GM18511 (cell line): ENCODE results near the gene SHISAL1.

Experiments used
- ATAC-seq: cut with Tn5 transposase; IDR thresholded peaks from one replicate; pipeline ENCODE4 v1.9.1; 2021; ENCODE audit warnings: mild to moderate bottlenecking, moderate library complexity; ENCODE audit not compliant: unreplicated experiment

SHISAL1 gene

GRCh38 chr22:44281768-44282637 lies 30.7 kb downstream of the SHISAL1 start:
- no peak for ATAC-seq

GRCh38 chr22:44280665-44281188 lies 32.0 kb downstream of the SHISAL1 start:
- no peak for ATAC-seq

- ATAC-seq: no peak
Observed at GRCh38 chr22:44279069-44279360, 33.7 kb downstream of the SHISAL1 start.

GRCh38 chr22:44278243-44279068 lies 34.3 kb downstream of the SHISAL1 start:
- ATAC-seq: no peak

- no peak for ATAC-seq
Observed at GRCh38 chr22:44277386-44278135, 35.2 kb downstream of the SHISAL1 start.

GRCh38 chr22:44276706-44277356 lies 35.9 kb downstream of the SHISAL1 start:
- ATAC-seq: no peak

- no peak for ATAC-seq
Observed at GRCh38 chr22:44276041-44276440, 36.7 kb downstream of the SHISAL1 start.

- ATAC-seq: no peak
Observed at GRCh38 chr22:44275631-44275995, 37.1 kb downstream of the SHISAL1 start.

- ATAC-seq: no peak
Observed at GRCh38 chr22:44274918-44275630, 37.7 kb downstream of the SHISAL1 start.

GRCh38 chr22:44273175-44273574 lies 39.6 kb downstream of the SHISAL1 start:
- ATAC-seq: no peak

GRCh38 chr22:44272401-44272771 lies 40.4 kb downstream of the SHISAL1 start:
- ATAC-seq: no peak

- no peak for ATAC-seq
Observed at GRCh38 chr22:44271732-44272400, 40.9 kb downstream of the SHISAL1 start.

GRCh38 chr22:44271010-44271500 lies 41.7 kb downstream of the SHISAL1 start:
- ATAC-seq: no peak

- ATAC-seq: no peak
Observed at GRCh38 chr22:44270556-44270880, 42.2 kb downstream of the SHISAL1 start.

- ATAC-seq: no peak
Observed at GRCh38 chr22:44269757-44270555, 42.8 kb downstream of the SHISAL1 start.

- no peak for ATAC-seq
Observed at GRCh38 chr22:44269117-44269498, 43.6 kb downstream of the SHISAL1 start.

- no peak for ATAC-seq
Observed at GRCh38 chr22:44268431-44269116, 44.2 kb downstream of the SHISAL1 start.

GRCh38 chr22:44267856-44268255 lies 44.9 kb downstream of the SHISAL1 start:
- ATAC-seq: no peak
